H9 (cell line): ENCODE results near the gene MLYCD. TPM values are rescaled to one million over a fixed set of nuclear protein-coding genes. Genes with fewer than 3 reads are reported as not detected.

Experiments used
- DNase-seq: peaks from one replicate; pipeline ENCODE4 v3.0.0-alpha.2; 2017
- H2AFZ ChIP-seq: one replicate; pipeline ENCODE4 v1.6.1; 2013; ENCODE audit warnings: mild to moderate bottlenecking, low read length, control low read depth, moderate library complexity
- H2AK5ac ChIP-seq: 2 replicates; pipeline ENCODE4 v1.6.1; 2013; ENCODE audit warnings: low read length, control low read depth, mixed read lengths; ENCODE audit not compliant: insufficient read length
- H2BK120ac ChIP-seq: one replicate; pipeline ENCODE4 v1.6.1; 2013; ENCODE audit warnings: low read depth, mild to moderate bottlenecking, low read length, control low read depth, inconsistent platforms; ENCODE audit not compliant: poor library complexity, severe bottlenecking
- H2BK12ac ChIP-seq: 2 replicates; pipeline ENCODE4 v1.6.1; 2013; ENCODE audit warnings: low read length, control low read depth, mixed read lengths, low read depth; ENCODE audit not compliant: insufficient read length
- H2BK15ac ChIP-seq: 2 replicates; pipeline ENCODE4 v1.6.1; 2013; ENCODE audit warnings: low read depth, low read length, control low read depth
- H2BK20ac ChIP-seq: one replicate; pipeline ENCODE4 v1.6.1; 2013; ENCODE audit warnings: low read depth, mild to moderate bottlenecking, low read length, control low read depth, inconsistent platforms; ENCODE audit not compliant: poor library complexity, severe bottlenecking
- H2BK5ac ChIP-seq: 2 replicates; pipeline ENCODE4 v1.6.1; 2013; ENCODE audit warnings: low read length, control low read depth, mixed read lengths; ENCODE audit not compliant: insufficient read length
- H3K14ac ChIP-seq: 2 replicates; pipeline ENCODE4 v1.6.1; 2013; ENCODE audit warnings: low read length, control low read depth; ENCODE audit not compliant: insufficient read depth
- H3K18ac ChIP-seq: 2 replicates; pipeline ENCODE4 v1.6.1; 2013; ENCODE audit warnings: low read depth, mild to moderate bottlenecking, mixed read lengths, low read length, control low read depth; ENCODE audit not compliant: insufficient read length
- H3K23ac ChIP-seq: 2 replicates; pipeline ENCODE4 v1.6.1; 2013; ENCODE audit warnings: low read length, control low read depth, mixed read lengths, low read depth; ENCODE audit not compliant: insufficient read length
- H3K23me2 ChIP-seq: 2 replicates; pipeline ENCODE4 v1.6.1; 2013; ENCODE audit warnings: low read depth, mild to moderate bottlenecking, mixed read lengths, low read length, control low read depth; ENCODE audit not compliant: insufficient read length, poor library complexity, severe bottlenecking
- H3K27ac ChIP-seq: 2 replicates; pipeline ENCODE4 v1.5.1; 2013; ENCODE audit warnings: low read length, control low read depth, mixed read lengths, low read depth; ENCODE audit not compliant: insufficient read length
- H3K27me3 ChIP-seq: 2 replicates; pipeline ENCODE4 v1.6.1; 2013; ENCODE audit warnings: low read length, control low read depth, inconsistent platforms; ENCODE audit not compliant: insufficient read depth
- H3K4ac ChIP-seq: 2 replicates; pipeline ENCODE4 v1.6.1; 2013; ENCODE audit warnings: low read depth, mild to moderate bottlenecking, control low read depth, inconsistent platforms, low read length, moderate library complexity
- H3K4me1 ChIP-seq: 2 replicates; pipeline ENCODE4 v1.6.1; 2013; ENCODE audit warnings: low read length, control low read depth, inconsistent platforms; ENCODE audit not compliant: insufficient read depth
- H3K4me2 ChIP-seq: 2 replicates; pipeline ENCODE4 v1.6.1; 2013; ENCODE audit warnings: low read length, control low read depth, mixed read lengths; ENCODE audit not compliant: insufficient read length, insufficient read depth
- H3K56ac ChIP-seq: 2 replicates; pipeline ENCODE4 v1.6.1; 2013; ENCODE audit warnings: low read depth, mild to moderate bottlenecking, mixed read lengths, low read length, control low read depth; ENCODE audit not compliant: insufficient read length
- H3K79me1 ChIP-seq: 2 replicates; pipeline ENCODE4 v1.6.1; 2013; ENCODE audit warnings: low read depth, mild to moderate bottlenecking, moderate library complexity, low read length, control low read depth, inconsistent platforms; ENCODE audit not compliant: insufficient read depth, poor library complexity, severe bottlenecking
- H3K79me2 ChIP-seq: 2 replicates; pipeline ENCODE4 v1.6.1; 2013; ENCODE audit warnings: low read length, control low read depth, inconsistent platforms; ENCODE audit not compliant: insufficient read depth
- H3K9ac ChIP-seq: 2 replicates; pipeline ENCODE4 v1.6.1; 2013; ENCODE audit warnings: low read length, control low read depth, mixed read lengths; ENCODE audit not compliant: insufficient read length; ENCODE audit errors: extremely low read depth
- H3K9me3 ChIP-seq: one replicate; pipeline ENCODE4 v1.6.1; 2013; ENCODE audit warnings: low read depth, low read length, inconsistent platforms; ENCODE audit not compliant: control insufficient read depth
- H3T11ph ChIP-seq: one replicate; pipeline ENCODE4 v1.6.1; 2013; ENCODE audit warnings: mild to moderate bottlenecking, low read length, control low read depth, inconsistent platforms
- H4K20me1 ChIP-seq: one replicate; pipeline ENCODE4 v1.6.1; 2013; ENCODE audit not compliant: control insufficient read depth, insufficient read length, insufficient read depth
- H4K5ac ChIP-seq: 2 replicates; pipeline ENCODE4 v1.6.1; 2013; ENCODE audit warnings: low read depth, mild to moderate bottlenecking, mixed read lengths, low read length, control low read depth; ENCODE audit not compliant: insufficient read length
- H4K8ac ChIP-seq: replicated peaks from 2 replicates; pipeline ENCODE4 v1.6.1; 2013; ENCODE audit warnings: low read length, control low read depth, mixed read lengths, low read depth; ENCODE audit not compliant: insufficient read length
- H4K91ac ChIP-seq: 2 replicates; pipeline ENCODE4 v1.6.1; 2013; ENCODE audit warnings: low read depth, mild to moderate bottlenecking, moderate library complexity, mixed read lengths, low read length, control low read depth; ENCODE audit not compliant: insufficient read length
- H3K27ac Mint-ChIP-seq, 3 experiments: 2 replicates in 2 of 3; 3 replicates in 1 of 3; pipeline ENCODE4 v1.8.0; 2020 to 2021; ENCODE audit warnings: mixed read lengths in 3 of 3, mild to moderate bottlenecking in 1 of 3, moderate library complexity in 1 of 3
- H3K27me3 Mint-ChIP-seq: 2 replicates; pipeline ENCODE4 v1.8.0; 2021; ENCODE audit warnings: low read depth, mild to moderate bottlenecking, moderate library complexity, mixed read lengths
- H3K36me3 Mint-ChIP-seq, 3 experiments: 2 replicates in 2 of 3; 3 replicates in 1 of 3; pipeline ENCODE4 v1.8.0; 2020 to 2021; ENCODE audit warnings: low read depth in 3 of 3, mixed read lengths in 3 of 3; ENCODE audit not compliant: insufficient read depth in 1 of 3
- H3K4me1 Mint-ChIP-seq, 2 experiments: 2 replicates each; pipeline ENCODE4 v1.8.0; 2020; ENCODE audit warnings: mixed read lengths in 2 of 2
- H3K4me3 Mint-ChIP-seq, 2 experiments: 2 replicates in 1 of 2; 3 replicates in 1 of 2; pipeline ENCODE4 v1.8.0; 2020 to 2021; ENCODE audit warnings: mild to moderate bottlenecking in 2 of 2, mixed read lengths in 2 of 2, moderate library complexity in 1 of 2
- H3K9me3 Mint-ChIP-seq, 2 experiments: 2 replicates in 1 of 2; 3 replicates in 1 of 2; pipeline ENCODE4 v1.8.0; 2020; ENCODE audit warnings: mild to moderate bottlenecking in 2 of 2, mixed read lengths in 2 of 2, moderate library complexity in 1 of 2
- WGBS: extraction: QIAGEN DNeasy Blood & Tissue Kit; methylation state at CpG from one replicate; pipeline ENCODE4 v1.1.7; 2013; ENCODE audit warnings: missing lambda C conversion rate, low lambda C conversion rate, mixed read lengths; ENCODE audit not compliant: insufficient read length; ENCODE audit errors: extremely low coverage; 5-methylcytosine and 5-hydroxymethylcytosine counted together
- total RNA-seq: library from RNA; stranded (reverse); gene quantifications from 2 replicates; pipeline ENCODE4 v1.2.1, GENCODE V29; 2021
- TF ChIP-seq, protein P1 (sequence below): fragments of 200-600 bp; sonication (generic); conservative IDR thresholded peaks from 3 replicates; pipeline ENCODE4 v1.8.0; 2021; ENCODE audit warnings: antibody characterized with exemption, mild to moderate bottlenecking

The MLYCD gene
- total RNA-seq, 1 experiment from 2014 or later = 7.1 TPM

DNA sequence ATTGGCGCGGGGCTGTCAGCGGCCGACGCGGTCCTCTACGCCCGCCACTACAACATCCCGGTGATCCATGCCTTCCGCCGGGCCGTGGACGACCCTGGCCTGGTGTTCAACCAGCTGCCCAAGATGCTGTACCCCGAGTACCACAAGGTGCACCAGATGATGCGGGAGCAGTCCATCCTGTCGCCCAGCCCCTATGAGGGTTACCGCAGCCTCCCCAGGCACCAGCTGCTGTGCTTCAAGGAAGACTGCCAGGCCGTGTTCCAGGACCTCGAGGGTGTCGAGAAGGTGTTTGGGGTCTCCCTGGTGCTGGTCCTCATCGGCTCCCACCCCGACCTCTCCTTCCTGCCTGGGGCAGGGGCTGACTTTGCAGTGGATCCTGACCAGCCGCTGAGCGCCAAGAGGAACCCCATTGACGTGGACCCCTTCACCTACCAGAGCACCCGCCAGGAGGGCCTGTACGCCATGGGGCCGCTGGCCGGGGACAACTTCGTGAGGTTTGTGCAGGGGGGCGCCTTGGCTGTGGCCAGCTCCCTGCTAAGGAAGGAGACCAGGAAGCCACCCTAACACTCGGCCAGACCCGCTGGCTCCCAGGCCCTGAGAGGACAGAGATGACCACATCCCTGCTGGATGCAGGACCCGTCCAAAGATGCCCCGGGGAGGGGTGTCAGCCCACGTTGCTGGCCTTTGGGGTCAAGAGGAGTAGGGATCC is 66.7 kb downstream of the MLYCD start:
- Histone ChIP-seq H2BK5ac (no peak overlapping the region), H3K79me2 (no peaks in the 10 kb centered on the region), H2AFZ (no peak overlapping the region), H3K18ac (no peak overlapping the region), H4K20me1 (peaks cover 3% of the 10 kb centered on the region), H3K23me2 (peaks cover 6% of the 10 kb centered on the region), H3K27me3 (peaks cover 2% of the 10 kb centered on the region; the same call in 1 of the 2 replicates), H2AK5ac (no peak overlapping the region), H3K4me1 (no peaks in the 10 kb centered on the region), H3K79me1 (no peaks in the 10 kb centered on the region), H3K9me3 (no peaks in the 10 kb centered on the region), H4K5ac (no peak overlapping the region), H3K14ac (no peak overlapping the region), H3K23ac (no peak overlapping the region), H3K9ac (no peak overlapping the region), H2BK120ac (no peak overlapping the region), H4K8ac (no peak overlapping the region), H3K56ac (no peak overlapping the region), H3K4me2 (no peak overlapping the region), H4K91ac (no peak overlapping the region), H3K4ac (no peak overlapping the region), H3K27ac (no peak overlapping the region), H2BK20ac (no peak overlapping the region), H2BK12ac (no peak overlapping the region), H2BK15ac (no peak overlapping the region), H3T11ph (no peak overlapping the region)
- Mint-ChIP-seq H3K27ac (no peak overlapping the region), H3K36me3 (no peaks in the 10 kb centered on the region), H3K9me3 (no peaks in the 10 kb centered on the region; a peak in 1 of 5 replicates), H3K27me3 (peaks cover 13% of the 10 kb centered on the region), H3K4me3 (peak overlapping the region in 1 of 2 experiments; percentile 25; a peak in 1 of 5 replicates), H3K4me1 (peaks cover 12 to 23% of the 10 kb centered on the region in 2 experiments)
- TF ChIP-seq, protein P1, sequence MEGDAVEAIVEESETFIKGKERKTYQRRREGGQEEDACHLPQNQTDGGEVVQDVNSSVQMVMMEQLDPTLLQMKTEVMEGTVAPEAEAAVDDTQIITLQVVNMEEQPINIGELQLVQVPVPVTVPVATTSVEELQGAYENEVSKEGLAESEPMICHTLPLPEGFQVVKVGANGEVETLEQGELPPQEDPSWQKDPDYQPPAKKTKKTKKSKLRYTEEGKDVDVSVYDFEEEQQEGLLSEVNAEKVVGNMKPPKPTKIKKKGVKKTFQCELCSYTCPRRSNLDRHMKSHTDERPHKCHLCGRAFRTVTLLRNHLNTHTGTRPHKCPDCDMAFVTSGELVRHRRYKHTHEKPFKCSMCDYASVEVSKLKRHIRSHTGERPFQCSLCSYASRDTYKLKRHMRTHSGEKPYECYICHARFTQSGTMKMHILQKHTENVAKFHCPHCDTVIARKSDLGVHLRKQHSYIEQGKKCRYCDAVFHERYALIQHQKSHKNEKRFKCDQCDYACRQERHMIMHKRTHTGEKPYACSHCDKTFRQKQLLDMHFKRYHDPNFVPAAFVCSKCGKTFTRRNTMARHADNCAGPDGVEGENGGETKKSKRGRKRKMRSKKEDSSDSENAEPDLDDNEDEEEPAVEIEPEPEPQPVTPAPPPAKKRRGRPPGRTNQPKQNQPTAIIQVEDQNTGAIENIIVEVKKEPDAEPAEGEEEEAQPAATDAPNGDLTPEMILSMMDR = no peak
- no peak for DNase-seq
- no CpG with 5 or more reads among the region's 36 CpGs for WGBS
